Stimulated activated CD4-positive, alpha-beta T cell treated with anti-CD3 and anti-CD28 coated beads, Interleukin-1b, Interleukin-23, amount 100 ng/mL, for 48 hours (primary cell): ENCODE results near the gene PC.

ENCODE experiments used
- DNase-seq: peaks from one replicate; pipeline ENCODE4 v3.0.0-alpha.2; 2020

Gene PC

GRCh38 chr11:66882561-66883015, 75.6 kb downstream of the PC start:
- no peak for DNase-seq

- no peak for DNase-seq
Measured at GRCh38 chr11:66881927-66882452, 76.2 kb downstream of the PC start.

- no peak for DNase-seq
Measured at GRCh38 chr11:66881451-66881835, 76.7 kb downstream of the PC start.

GRCh38 chr11:66880496-66881450, 77.4 kb downstream of the PC start:
- no peak for DNase-seq

GRCh38 chr11:66879999-66880398, 78.2 kb downstream of the PC start:
- DNase-seq, result no peak

GRCh38 chr11:66879583-66879982, 78.6 kb downstream of the PC start:
- DNase-seq, result no peak

- DNase-seq, result no peak
Measured at GRCh38 chr11:66879000-66879399, 79.2 kb downstream of the PC start.

- DNase-seq, result no peak
Measured at GRCh38 chr11:66878474-66878873, 79.7 kb downstream of the PC start.

GRCh38 chr11:66877588-66878385, 80.4 kb downstream of the PC start:
- no peak for DNase-seq

- DNase-seq, result no peak
Measured at GRCh38 chr11:66875378-66875777, 82.8 kb downstream of the PC start.

- DNase-seq, result no peak
Measured at GRCh38 chr11:66874232-66874631, 84.0 kb downstream of the PC start.

- no peak for DNase-seq
Measured at GRCh38 chr11:66871521-66871901, 86.7 kb downstream of the PC start.

GRCh38 chr11:66870616-66871520, 87.3 kb downstream of the PC start:
- no peak for DNase-seq

GRCh38 chr11:66870131-66870530, 88.1 kb downstream of the PC start:
- no peak for DNase-seq

- no peak for DNase-seq
Measured at GRCh38 chr11:66869567-66869870, 88.7 kb downstream of the PC start.

GRCh38 chr11:66868726-66869566, 89.2 kb downstream of the PC start:
- peak; percentile 85 for DNase-seq

- no peak for DNase-seq
Measured at GRCh38 chr11:66868082-66868725, 90.0 kb downstream of the PC start.

GRCh38 chr11:66867425-66868040, 90.7 kb downstream of the PC start:
- DNase-seq, result no peak

GRCh38 chr11:66866511-66866986, 91.6 kb downstream of the PC start:
- DNase-seq, result no peak

GRCh38 chr11:66866007-66866406, 92.2 kb downstream of the PC start:
- no peak for DNase-seq
